Activated T-cell treated with anti-CD3 and anti-CD28 coated beads, Interleukin-2, amount 50 U/mL, for 24 hours (primary cell): ENCODE data around the gene TPM2.

Experiments
- DNase-seq: peaks from one replicate; pipeline ENCODE4 v3.0.0-alpha.2; 2020
- H3K27ac Mint-ChIP-seq: 2 replicates; pipeline ENCODE4 v1.8.0; 2020; ENCODE audit warnings: mild to moderate bottlenecking, mixed read lengths
- H3K27me3 Mint-ChIP-seq: 2 replicates; pipeline ENCODE4 v1.8.0; 2020; ENCODE audit warnings: mixed read lengths
- H3K36me3 Mint-ChIP-seq: 2 replicates; pipeline ENCODE4 v1.8.0; 2020; ENCODE audit warnings: low read depth, mixed read lengths
- H3K4me1 Mint-ChIP-seq: 2 replicates; pipeline ENCODE4 v1.8.0; 2020; ENCODE audit warnings: low read depth, mixed read lengths
- H3K4me3 Mint-ChIP-seq: 2 replicates; pipeline ENCODE4 v1.8.0; 2020; ENCODE audit warnings: mild to moderate bottlenecking, moderate library complexity, mixed read lengths
- H3K9me3 Mint-ChIP-seq: 2 replicates; pipeline ENCODE4 v1.8.0; 2020; ENCODE audit warnings: mixed read lengths

The TPM2 gene

DNA sequence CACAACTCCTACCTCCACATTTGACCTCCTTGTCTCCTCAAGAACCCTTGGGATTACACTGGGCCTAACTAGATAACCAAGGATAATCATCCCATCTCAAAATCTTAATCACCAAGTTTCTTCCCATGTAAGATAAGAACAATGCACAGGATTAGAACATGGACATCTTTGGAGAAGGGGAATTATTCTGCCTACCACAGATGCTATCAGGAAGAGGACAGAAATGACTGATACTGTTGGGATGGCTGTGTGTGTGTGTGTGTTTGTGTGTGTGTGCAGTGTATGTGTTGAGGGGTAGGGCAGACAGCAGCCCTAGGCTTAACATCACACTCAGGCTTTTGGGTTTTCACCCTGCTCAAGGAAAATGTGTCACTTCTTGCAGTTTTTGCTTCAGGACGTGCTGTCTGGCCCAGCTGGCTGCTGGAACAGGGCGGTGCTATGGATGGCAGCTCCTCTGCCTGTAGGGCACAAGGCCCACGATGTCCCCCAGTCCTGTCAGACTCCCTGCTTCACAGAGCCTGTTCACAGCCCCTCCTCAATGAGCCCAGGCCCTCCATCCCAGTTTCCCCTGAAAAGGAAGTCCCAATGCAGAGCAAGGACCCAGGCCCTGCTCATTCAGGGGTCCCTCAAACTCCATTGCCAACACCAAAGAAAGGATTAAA lies 8.3 kb downstream of the TPM2 start:
- Mint-ChIP-seq H3K27ac (no peak overlapping the region), H3K36me3 (no peaks in the 10 kb centered on the region), H3K27me3 (peaks cover 1% of the 10 kb centered on the region), H3K9me3 (no peaks in the 10 kb centered on the region), H3K4me3 (no peak overlapping the region), H3K4me1 (peaks cover 3% of the 10 kb centered on the region)
- DNase-seq, result no peak

DNA sequence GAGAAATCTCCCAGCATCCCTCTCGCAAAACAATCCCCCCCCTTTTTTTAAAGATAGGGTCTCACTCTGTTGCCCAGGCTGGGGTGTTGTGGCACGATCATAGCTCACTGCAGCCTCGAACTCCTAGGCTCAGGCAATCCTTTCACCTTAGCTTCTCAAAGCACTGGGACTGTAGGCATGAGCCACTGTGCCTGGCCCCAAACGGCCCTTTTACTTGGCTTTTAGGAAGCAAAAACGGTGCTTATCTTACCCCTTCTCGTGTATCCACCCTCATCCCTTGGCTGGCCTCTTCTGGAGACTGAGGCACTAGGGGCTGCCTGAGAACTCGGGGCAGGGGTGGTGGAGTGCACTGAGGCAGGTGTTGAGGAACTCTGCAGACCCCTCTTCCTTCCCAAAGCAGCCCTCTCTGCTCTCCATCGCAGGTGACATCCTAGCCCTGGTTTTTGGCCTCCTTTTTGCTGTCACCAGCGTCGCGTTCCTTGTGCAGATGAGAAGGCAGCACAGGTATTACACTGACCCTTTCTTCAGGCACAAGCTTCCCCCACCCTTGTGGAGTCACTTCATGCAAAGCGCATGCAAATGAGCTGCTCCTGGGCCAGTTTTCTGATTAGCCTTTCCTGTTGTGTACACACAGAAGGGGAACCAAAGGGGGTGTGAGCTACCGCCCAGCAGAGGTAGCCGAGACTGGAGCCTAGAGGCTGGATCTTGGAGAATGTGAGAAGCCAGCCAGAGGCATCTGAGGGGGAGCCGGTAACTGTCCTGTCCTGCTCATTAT lies 9.2 kb downstream of the TPM2 start:
- DNase-seq, result no peak
- Mint-ChIP-seq H3K4me1 (peaks cover 8% of the 10 kb centered on the region), H3K4me3 (no peak overlapping the region), H3K27me3 (peaks cover 5% of the 10 kb centered on the region), H3K9me3 (no peaks in the 10 kb centered on the region), H3K27ac (no peak overlapping the region), H3K36me3 (no peaks in the 10 kb centered on the region)

DNA sequence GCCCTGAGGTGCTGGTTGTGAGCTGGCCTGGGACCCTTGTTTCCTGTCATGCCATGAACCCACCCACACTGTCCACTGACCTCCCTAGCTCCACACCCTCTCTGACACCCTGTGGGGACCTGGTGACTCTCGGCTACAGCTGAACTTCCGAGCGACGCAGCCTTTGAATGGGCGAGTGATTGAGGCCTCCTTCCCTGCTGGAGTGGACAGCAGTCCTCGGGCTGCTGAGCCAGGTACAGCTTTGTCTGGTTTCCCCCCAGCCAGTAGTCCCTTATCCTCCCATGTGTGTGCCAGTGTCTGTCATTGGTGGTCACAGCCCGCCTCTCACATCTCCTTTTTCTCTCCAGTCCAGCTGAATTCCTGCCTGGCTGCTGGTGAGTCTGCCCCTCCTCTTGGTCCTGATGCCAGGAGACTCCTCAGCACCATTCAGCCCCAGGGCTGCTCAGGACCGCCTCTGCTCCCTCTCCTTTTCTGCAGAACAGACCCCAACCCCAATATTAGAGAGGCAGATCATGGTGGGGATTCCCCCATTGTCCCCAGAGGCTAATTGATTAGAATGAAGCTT lies 9.9 kb downstream of the TPM2 start:
- Mint-ChIP-seq H3K27me3 (peaks cover 5% of the 10 kb centered on the region), H3K36me3 (no peaks in the 10 kb centered on the region), H3K4me3 (no peak overlapping the region), H3K27ac (no peak overlapping the region), H3K9me3 (no peaks in the 10 kb centered on the region), H3K4me1 (peaks cover 11% of the 10 kb centered on the region)
- no peak for DNase-seq

GRCh38 chr9:35679091-35679490 lies 10.6 kb downstream of the TPM2 start:
- Mint-ChIP-seq H3K4me1 (peaks cover 15% of the 10 kb centered on the region), H3K4me3 (no peak overlapping the region), H3K36me3 (no peaks in the 10 kb centered on the region), H3K27ac (no peak overlapping the region), H3K27me3 (peaks cover 10% of the 10 kb centered on the region), H3K9me3 (no peaks in the 10 kb centered on the region)
- DNase-seq, result no peak

- Mint-ChIP-seq H3K4me1 (peaks cover 15% of the 10 kb centered on the region), H3K27me3 (peaks cover 10% of the 10 kb centered on the region), H3K4me3 (peak overlapping the region; percentile 65), H3K9me3 (no peaks in the 10 kb centered on the region), H3K27ac (no peak overlapping the region), H3K36me3 (no peaks in the 10 kb centered on the region)
- DNase-seq, result peak; percentile 68
Measured at GRCh38 chr9:35675732-35676392, 13.9 kb downstream of the TPM2 start.

GRCh38 chr9:35675204-35675603 lies 14.5 kb downstream of the TPM2 start:
- Mint-ChIP-seq H3K27me3 (peaks cover 10% of the 10 kb centered on the region), H3K36me3 (no peaks in the 10 kb centered on the region), H3K9me3 (no peaks in the 10 kb centered on the region), H3K4me1 (peaks cover 15% of the 10 kb centered on the region), H3K27ac (no peak overlapping the region), H3K4me3 (peak overlapping the region; percentile 65)
- DNase-seq, result no peak

DNA sequence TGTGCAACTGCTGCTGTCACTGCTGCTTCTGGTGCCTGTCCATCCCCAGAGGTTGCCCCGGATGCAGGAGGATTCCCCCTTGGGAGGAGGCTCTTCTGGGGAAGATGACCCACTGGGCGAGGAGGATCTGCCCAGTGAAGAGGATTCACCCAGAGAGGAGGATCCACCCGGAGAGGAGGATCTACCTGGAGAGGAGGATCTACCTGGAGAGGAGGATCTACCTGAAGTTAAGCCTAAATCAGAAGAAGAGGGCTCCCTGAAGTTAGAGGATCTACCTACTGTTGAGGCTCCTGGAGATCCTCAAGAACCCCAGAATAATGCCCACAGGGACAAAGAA lies 15.7 kb downstream of the TPM2 start:
- Mint-ChIP-seq H3K27me3 (peaks cover 10% of the 10 kb centered on the region), H3K4me1 (peaks cover 15% of the 10 kb centered on the region), H3K36me3 (no peaks in the 10 kb centered on the region), H3K4me3 (no peak overlapping the region), H3K27ac (no peak overlapping the region), H3K9me3 (no peaks in the 10 kb centered on the region)
- DNase-seq, result no peak

GRCh38 chr9:35673132-35674024 lies 16.3 kb downstream of the TPM2 start, which contains the start of gene CA9:
TSS of gene CA9 (plus strand) at chr9:35673928. CDS start at chr9:35673960, 32 bp downstream.
- H3K27ac Mint-ChIP-seq, result no peak within 1 kb of the TSS
- peaks cover 15% of the 10 kb centered on the region for H3K4me1 Mint-ChIP-seq
- H3K27me3 Mint-ChIP-seq, result peaks cover 10% of the 10 kb centered on the region
- H3K9me3 Mint-ChIP-seq, result no peaks in the 10 kb centered on the region
- H3K4me3 Mint-ChIP-seq, result peak within 1 kb of the TSS; percentile 1
- no peak for DNase-seq
- H3K36me3 Mint-ChIP-seq, result no peaks in the 10 kb centered on the region

GRCh38 chr9:35669331-35670145 lies 20.2 kb downstream of the TPM2 start:
- Mint-ChIP-seq H3K27me3 (peaks cover 3% of the 10 kb centered on the region), H3K36me3 (no peaks in the 10 kb centered on the region), H3K4me3 (no peak overlapping the region), H3K9me3 (no peaks in the 10 kb centered on the region), H3K27ac (no peak overlapping the region), H3K4me1 (peaks cover 14% of the 10 kb centered on the region)
- DNase-seq, result no peak

- H3K27me3 Mint-ChIP-seq, result no peaks in the 10 kb centered on the region
Measured at GRCh38 chr9:35667939-35668338, 21.8 kb downstream of the TPM2 start.

DNA sequence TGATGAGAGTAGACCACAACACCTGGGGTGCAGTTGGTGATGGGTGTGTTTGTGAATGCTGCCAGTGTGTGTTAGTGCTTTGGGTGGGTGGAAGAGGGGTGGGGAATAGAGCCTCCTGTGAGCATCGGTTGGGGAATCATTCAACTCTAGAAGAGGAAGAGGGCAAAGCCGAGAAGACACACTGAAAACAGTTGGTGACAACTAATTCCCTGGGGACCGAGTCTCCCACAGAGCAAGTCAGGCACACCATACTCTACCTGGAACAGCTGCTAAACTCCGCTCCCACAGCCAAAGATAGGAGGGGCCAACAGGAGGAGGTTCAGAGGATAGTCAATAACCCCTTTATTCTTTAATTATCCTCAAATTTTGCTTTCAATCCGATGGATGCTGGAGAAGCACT lies 23.2 kb downstream of the TPM2 start:
- no peak overlapping the region for H3K27ac Mint-ChIP-seq
- peaks cover 19% of the 10 kb centered on the region for H3K36me3 Mint-ChIP-seq
- H3K4me1 Mint-ChIP-seq, result peaks cover 40% of the 10 kb centered on the region
- H3K4me3 Mint-ChIP-seq, result no peak overlapping the region
- DNase-seq, result no peak
- H3K9me3 Mint-ChIP-seq, result no peaks in the 10 kb centered on the region
- H3K27me3 Mint-ChIP-seq, result no peaks in the 10 kb centered on the region

More at GRCh38 chr9:35667939-35668338, 21.8 kb downstream of the TPM2 start:
- no peaks in the 10 kb centered on the region for H3K9me3 Mint-ChIP-seq
- no peak overlapping the region for H3K4me3 Mint-ChIP-seq
- H3K4me1 Mint-ChIP-seq, result peaks cover 27% of the 10 kb centered on the region
- no peak overlapping the region for H3K27ac Mint-ChIP-seq
- peaks cover 5% of the 10 kb centered on the region for H3K36me3 Mint-ChIP-seq
- no peak for DNase-seq

- Mint-ChIP-seq H3K4me1 (peaks cover 44% of the 10 kb centered on the region), H3K4me3 (peak overlapping the region; percentile 83), H3K9me3 (no peaks in the 10 kb centered on the region), H3K27ac (no peak overlapping the region), H3K36me3 (peaks cover 23% of the 10 kb centered on the region), H3K27me3 (no peaks in the 10 kb centered on the region)
- no peak for DNase-seq
Measured at GRCh38 chr9:35666045-35666444, 23.7 kb downstream of the TPM2 start.

- no peaks in the 10 kb centered on the region for H3K27me3 Mint-ChIP-seq
- peaks cover 29% of the 10 kb centered on the region for H3K36me3 Mint-ChIP-seq
- H3K4me1 Mint-ChIP-seq, result peaks cover 50% of the 10 kb centered on the region
- peak overlapping the region; percentile 72 for H3K27ac Mint-ChIP-seq
- DNase-seq, result no peak
- H3K4me3 Mint-ChIP-seq, result peak overlapping the region; percentile 83
- H3K9me3 Mint-ChIP-seq, result no peaks in the 10 kb centered on the region
Measured at GRCh38 chr9:35665471-35665818, 24.3 kb downstream of the TPM2 start.
